HuH-7.5 (cell line): ENCODE measurements around the gene NAALADL2.
"Not testable (repeated sequence)": the region's sequence is repeated elsewhere in the genome, so short reads cannot be mapped to it uniquely, and the experiment has no call there.

Experiments
- DNase-seq: peaks from one replicate; pipeline ENCODE4 v3.0.0; 2011; ENCODE audit warnings: low spot score

NAALADL2 gene

GRCh38 chr3:175484666-175485065 lies 625.5 kb downstream of the NAALADL2 start:
- no peak for DNase-seq

GRCh38 chr3:175485436-175485835 lies 626.3 kb downstream of the NAALADL2 start:
- no peak for DNase-seq

- DNase-seq = no peak
Measured at GRCh38 chr3:175486255-175486654, 627.1 kb downstream of the NAALADL2 start.

- DNase-seq = no peak
Measured at GRCh38 chr3:175489406-175489805, 630.3 kb downstream of the NAALADL2 start.

- DNase-seq = no peak
Measured at GRCh38 chr3:175493301-175493700, 634.2 kb downstream of the NAALADL2 start.

- no peak for DNase-seq
Measured at GRCh38 chr3:175495331-175495730, 636.2 kb downstream of the NAALADL2 start.

- DNase-seq = no peak
Measured at GRCh38 chr3:175502155-175502554, 643.0 kb downstream of the NAALADL2 start.

GRCh38 chr3:175511219-175511785 lies 652.2 kb downstream of the NAALADL2 start:
- no peak for DNase-seq

- DNase-seq = no peak
Measured at GRCh38 chr3:175512700-175513099, 653.6 kb downstream of the NAALADL2 start.

- no peak for DNase-seq
Measured at GRCh38 chr3:175518459-175518858, 659.3 kb downstream of the NAALADL2 start.

- DNase-seq = no peak
Measured at GRCh38 chr3:175521406-175521805, 662.3 kb downstream of the NAALADL2 start.

GRCh38 chr3:175526191-175526590 lies 667.1 kb downstream of the NAALADL2 start:
- no peak for DNase-seq

GRCh38 chr3:175526609-175527280 lies 667.6 kb downstream of the NAALADL2 start:
- DNase-seq = no peak

GRCh38 chr3:175528693-175529092 lies 669.6 kb downstream of the NAALADL2 start:
- DNase-seq = not testable (repeated sequence)

GRCh38 chr3:175535351-175535750 lies 676.2 kb downstream of the NAALADL2 start:
- no peak for DNase-seq

GRCh38 chr3:175546115-175546514 lies 687.0 kb downstream of the NAALADL2 start:
- no peak for DNase-seq

- DNase-seq = no peak
Measured at GRCh38 chr3:175552929-175553328, 693.8 kb downstream of the NAALADL2 start.

- DNase-seq = no peak
Measured at GRCh38 chr3:175554801-175555200, 695.7 kb downstream of the NAALADL2 start.

- no peak for DNase-seq
Measured at GRCh38 chr3:175558261-175558660, 699.1 kb downstream of the NAALADL2 start.

GRCh38 chr3:175564363-175564762 lies 705.2 kb downstream of the NAALADL2 start:
- no peak for DNase-seq

GRCh38 chr3:175571096-175571495 lies 712.0 kb downstream of the NAALADL2 start:
- DNase-seq = no peak

GRCh38 chr3:175573226-175573625 lies 714.1 kb downstream of the NAALADL2 start:
- no peak for DNase-seq

GRCh38 chr3:175580318-175580717 lies 721.2 kb downstream of the NAALADL2 start:
- no peak for DNase-seq

- no peak for DNase-seq
Measured at GRCh38 chr3:175585898-175586297, 726.8 kb downstream of the NAALADL2 start.
